HG03378 (cell line): ENCODE data around the gene MBLAC2.

Experiments
- ATAC-seq: cut with Tn5 transposase; IDR thresholded peaks from one replicate; pipeline ENCODE4 v1.9.1; 2021; ENCODE audit warnings: mild to moderate bottlenecking, moderate library complexity; ENCODE audit not compliant: unreplicated experiment

MBLAC2 gene

GRCh38 chr5:90474235-90475107, at the start of gene MBLAC2, which contains the start of gene POLR3G:
MBLAC2 (minus strand) TSS chr5:90474771; CDS start chr5:90474292, 479 bp downstream.
POLR3G (plus strand) TSS chr5:90474864; CDS start chr5:90485568, 10,704 bp downstream.
- ATAC-seq, result peak; percentile 83

- no peak for ATAC-seq
Measured at GRCh38 chr5:90519081-90519480, 44.5 kb upstream of the MBLAC2 start.

DNA sequence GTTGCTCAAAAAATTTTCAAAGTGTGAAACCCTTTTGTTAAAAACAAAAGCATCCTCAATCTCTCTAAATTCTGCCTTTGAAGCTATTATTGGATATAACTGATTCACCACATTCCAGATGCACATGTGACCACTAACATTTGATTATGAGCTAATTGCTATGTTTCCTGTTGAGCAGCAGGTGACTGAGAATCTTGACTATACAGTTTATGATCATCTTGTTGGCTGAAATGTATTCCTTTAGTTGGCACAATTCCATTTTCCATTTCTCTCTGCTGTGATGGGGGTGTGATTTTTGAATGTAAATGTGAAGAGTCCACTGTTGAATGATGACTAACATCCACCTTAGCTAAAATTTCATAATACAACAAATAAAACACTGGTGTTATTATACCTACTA, 44.1 kb upstream of the MBLAC2 start:
- ATAC-seq, result no peak

DNA sequence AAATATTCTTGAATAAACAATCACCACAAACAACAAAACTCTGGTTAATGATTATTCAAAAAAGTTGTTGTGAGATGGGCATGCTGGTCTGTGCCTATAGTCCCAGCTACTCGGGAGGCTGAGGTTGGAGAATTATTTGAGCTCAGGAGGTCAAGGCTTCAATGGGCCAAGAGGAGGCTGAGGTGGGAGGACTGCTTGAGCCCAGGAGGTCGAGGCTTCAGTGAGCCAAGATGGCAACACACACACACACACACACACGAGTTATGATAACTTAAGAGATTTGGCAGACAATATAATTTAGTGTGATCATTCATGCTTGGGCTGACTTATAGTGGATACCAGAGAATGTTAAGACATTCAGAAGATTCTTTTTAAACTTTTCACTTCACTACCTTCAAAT, 39.9 kb upstream of the MBLAC2 start:
- ATAC-seq, result no peak

DNA sequence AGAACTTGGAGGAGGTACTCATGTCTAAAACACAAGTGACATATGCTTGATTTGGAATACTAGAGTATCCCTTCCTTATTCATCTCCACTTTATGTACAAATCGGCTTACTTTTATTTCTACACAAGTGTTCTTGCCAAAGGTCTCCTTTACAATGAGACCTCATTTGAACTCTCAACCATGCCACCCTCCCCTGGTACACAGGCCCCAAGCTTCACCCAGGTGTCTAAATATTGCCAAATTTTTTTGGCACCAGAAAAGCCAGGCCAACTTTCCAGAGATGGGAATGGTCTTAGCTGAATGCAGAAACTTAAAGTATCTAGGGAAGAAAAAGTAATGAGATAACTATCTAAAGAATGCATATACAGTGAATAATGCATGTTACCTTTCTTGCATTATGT, 35.9 kb upstream of the MBLAC2 start:
- no peak for ATAC-seq

DNA sequence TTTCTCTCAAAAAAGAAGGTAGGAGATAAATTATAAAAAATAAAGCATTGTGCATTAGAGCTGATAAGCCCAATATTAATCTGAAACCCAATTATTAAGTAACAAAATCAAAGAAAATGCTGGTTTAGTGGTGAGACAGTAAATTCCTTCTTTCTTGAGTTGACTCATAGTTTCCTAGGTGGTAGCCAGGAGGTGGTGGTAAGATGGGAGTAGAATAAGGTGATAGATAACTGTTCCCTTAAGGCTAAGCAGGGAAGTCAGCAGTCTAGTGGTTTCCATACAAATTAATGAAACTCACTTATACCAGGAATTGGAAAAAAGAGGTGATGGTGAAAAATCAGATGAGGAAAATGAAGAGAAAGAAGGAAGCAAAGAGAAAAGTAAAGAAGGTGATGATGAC, 31.6 kb upstream of the MBLAC2 start:
- ATAC-seq, result no peak

- ATAC-seq, result no peak
Measured at GRCh38 chr5:90504743-90505142, 30.2 kb upstream of the MBLAC2 start.

GRCh38 chr5:90503596-90503995, 29.0 kb upstream of the MBLAC2 start:
- no peak for ATAC-seq

DNA sequence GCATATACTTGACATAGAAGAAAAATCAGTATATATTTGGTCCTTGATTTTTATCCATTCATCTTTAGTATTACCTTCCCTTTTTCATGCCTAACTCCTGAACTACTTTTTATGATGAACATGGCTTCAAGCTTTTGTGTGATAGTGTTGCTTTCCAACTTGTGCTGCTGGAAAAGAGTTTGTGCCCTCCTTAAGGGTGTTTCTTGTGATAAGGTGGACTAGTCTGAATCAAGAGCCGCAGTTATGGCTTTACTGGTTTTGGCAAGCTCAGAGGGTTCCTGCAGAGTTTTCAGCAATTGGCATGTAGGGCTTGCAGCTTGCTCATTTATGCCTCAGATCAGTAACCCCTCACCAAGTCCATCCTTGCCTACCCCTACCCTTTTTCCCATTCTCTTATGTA, 20.6 kb upstream of the MBLAC2 start:
- no peak for ATAC-seq

GRCh38 chr5:90494043-90494442, 19.5 kb upstream of the MBLAC2 start:
- no peak for ATAC-seq

- no peak for ATAC-seq
Measured at GRCh38 chr5:90488791-90489190, 14.2 kb upstream of the MBLAC2 start.

DNA sequence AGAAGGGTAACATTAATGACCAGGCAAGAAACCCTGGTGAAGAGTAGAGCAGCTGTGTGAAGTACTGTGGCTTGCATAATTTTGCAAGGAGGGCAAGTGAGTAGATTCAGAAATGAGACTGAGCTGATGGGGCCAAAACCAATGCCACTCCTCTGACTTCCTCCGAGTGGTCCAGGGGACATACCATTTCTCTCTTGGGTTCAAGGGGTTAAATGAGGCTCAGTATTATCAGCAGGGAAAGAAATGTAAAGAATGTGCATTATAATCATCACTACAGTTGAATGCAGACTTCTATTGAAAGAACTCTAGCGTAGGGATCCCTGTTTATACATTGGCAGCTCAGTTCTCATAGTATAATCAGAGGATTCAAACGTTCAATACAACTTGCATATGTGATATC, 10.0 kb upstream of the MBLAC2 start:
- ATAC-seq, result no peak

DNA sequence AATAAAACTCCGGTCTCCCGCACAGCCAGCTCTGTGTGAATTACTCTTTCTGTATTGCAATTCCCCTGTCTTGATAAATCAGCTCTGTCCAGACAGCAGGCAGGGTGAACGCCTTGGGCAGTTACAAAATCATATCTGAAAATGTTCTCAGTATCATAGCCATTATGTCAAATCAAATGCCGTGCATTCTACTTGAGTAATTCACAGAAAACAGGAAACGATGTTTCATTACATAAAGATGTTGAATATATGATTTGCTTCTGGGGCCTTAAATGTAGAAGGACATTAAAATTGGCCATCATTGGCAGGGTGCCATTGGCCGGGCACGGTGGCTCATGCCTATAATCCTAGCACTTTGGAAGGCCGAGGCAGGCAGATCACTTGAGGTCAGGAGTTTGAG, 8.6 kb upstream of the MBLAC2 start:
- ATAC-seq, result no peak

GRCh38 chr5:90480699-90481098, 6.1 kb upstream of the MBLAC2 start:
- ATAC-seq, result no peak

DNA sequence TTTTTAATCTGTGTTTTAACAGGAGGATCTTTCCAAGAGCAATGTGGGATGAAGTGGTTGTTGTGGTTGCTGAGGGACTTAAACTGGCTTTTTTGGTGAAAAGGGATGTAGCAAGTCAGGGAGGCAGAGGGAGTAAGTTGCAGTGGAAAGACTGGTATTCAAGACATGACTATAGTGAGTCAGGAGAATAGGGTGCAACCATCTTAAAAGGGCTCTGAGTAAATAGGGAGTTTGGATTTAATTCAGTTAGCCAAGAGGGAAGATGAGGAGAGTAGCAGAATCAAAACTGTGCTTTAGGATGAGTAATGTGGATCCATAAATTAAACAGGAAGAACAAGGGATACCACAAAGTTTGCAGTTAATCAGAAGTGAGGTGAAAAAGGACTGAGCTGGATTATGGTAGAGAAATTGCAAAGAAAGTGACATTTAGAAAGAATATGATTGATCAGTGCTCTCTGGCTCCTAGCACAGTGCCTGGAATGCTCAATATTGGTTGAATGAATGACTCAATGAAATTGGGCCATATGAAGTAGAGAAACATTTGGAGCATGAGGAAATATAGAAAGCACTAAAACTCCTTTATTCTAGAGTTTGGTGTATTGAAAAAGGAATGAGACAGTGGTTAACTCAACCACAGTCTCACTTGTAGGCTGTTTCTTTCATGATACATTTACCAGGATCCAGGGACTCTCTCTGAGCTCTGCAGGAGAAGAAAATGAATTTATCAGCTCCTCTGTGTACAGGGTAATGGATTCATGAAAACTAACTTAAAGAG, 5.2 kb upstream of the MBLAC2 start:
- no peak for ATAC-seq

DNA sequence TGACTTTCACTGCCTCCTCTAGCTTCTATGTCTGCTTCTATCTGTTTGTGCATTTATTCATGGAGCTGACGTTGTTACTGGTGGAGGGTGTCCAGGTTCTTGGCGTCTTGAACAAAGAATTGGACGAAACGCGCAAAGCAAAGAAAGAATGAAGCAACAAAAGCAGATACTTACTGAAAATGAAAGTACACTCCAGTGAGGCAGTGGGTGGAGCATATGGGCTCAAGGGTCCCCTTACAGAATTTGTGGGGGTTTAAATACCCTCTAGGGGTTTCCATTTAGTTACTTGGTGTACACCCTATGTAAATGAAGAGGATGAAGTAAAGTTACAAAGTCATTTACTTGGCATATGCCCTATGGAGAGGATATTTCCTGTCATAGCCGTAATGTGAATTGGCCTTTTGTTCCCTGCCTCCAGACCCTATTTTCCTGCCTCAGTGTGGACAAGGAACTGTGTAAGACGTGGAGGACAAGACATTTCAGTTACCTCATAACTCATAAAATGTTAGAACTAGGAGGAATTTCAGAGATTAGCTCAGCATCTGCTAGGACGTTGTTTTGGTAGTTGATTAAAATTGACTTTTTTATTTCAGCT, 3.1 kb upstream of the MBLAC2 start:
- ATAC-seq, result no peak

- ATAC-seq, result no peak
Measured at GRCh38 chr5:90477073-90477472, 2.5 kb upstream of the MBLAC2 start.

DNA sequence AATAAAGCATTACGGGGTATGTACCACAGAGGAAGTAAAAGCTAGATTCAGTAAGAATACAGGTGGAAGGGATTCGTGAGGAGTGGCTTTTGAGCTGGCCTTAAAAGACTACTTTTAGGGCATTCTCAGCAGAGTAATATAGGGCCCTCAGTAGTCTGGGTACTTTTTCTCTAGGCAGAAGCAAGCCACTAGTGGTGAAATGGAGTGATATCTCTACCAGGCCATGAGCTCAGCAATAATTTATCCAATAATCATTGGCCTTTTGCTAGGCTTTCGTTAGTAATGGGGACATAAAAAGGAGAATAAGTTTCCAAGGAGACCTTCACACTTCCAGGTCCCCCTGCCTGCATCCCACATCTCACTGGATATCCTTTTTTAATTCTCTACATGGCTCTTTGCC, 1.8 kb upstream of the MBLAC2 start:
- ATAC-seq, result no peak

DNA sequence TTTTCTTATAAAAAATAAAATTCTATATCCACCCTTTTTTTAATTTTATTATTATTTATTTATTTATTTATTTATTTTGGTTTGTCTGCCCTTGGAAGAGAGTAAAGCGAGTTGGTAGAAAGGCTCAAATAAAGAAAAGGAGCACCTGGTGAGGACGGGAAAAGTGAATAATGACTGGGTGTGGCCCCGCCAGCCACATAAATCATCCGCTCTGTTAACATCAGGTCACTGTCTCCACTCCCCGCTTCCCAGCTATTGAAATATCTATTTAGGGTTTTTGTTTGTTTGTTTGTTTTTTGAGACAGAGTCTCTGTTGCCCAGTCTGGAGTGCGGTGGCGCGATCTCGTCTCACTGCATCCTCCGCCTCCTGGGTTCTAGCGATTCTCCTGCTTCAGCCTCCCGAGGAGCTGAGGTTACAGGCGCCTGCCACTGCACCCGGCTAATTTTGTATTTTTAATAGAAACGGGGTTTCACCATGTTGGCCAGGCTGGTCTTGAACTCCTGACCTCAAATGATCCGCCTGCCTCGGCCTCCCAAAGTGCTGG, 937 bp upstream of the MBLAC2 start:
- ATAC-seq, result no peak

- peak; percentile 15 for ATAC-seq
Measured at GRCh38 chr5:90473396-90474234, 956 bp downstream of the MBLAC2 start.
